IPS-NIHi11 (cell line): ENCODE measurements around the gene PGM2L1.
"Not testable (repeated sequence)": the region's sequence is repeated elsewhere in the genome, so short reads cannot be mapped to it uniquely, and the experiment has no call there.

Source experiments
- DNase-seq: peaks from one replicate; pipeline ENCODE4 v3.0.0; 2012; ENCODE audit warnings: mixed read lengths, low spot score

PGM2L1 gene

GRCh38 chr11:74398244-74399159 is at the start of gene PGM2L1:
TSS of gene PGM2L1 (minus strand) at chr11:74398433. CDS start at chr11:74398161, 272 bp downstream.
- DNase-seq = peak; percentile 92

- no peak for DNase-seq
Observed at GRCh38 chr11:74447720-74448119, 49.5 kb upstream of the PGM2L1 start.

DNA sequence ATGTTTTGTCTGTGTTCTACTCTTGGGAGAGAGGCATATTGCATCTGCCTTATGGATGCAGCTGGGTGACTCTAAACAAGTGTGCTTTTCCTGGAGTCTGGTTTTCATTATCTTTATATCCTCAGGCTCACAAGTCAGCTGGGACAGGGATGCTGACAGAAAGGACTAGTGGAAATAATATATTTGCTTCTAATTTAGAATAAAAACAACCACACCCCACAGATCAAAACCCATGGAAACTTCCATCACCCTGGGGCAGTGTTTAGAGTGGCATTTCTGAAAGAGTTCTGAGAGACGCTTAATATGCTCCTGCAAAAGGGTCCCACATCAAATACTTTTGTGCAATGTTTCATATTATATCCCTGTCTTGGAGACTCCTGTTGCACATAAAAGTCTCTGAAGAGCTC is 48.3 kb upstream of the PGM2L1 start:
- DNase-seq = no peak

GRCh38 chr11:74444173-74444826 is 46.1 kb upstream of the PGM2L1 start:
- no peak for DNase-seq

DNA sequence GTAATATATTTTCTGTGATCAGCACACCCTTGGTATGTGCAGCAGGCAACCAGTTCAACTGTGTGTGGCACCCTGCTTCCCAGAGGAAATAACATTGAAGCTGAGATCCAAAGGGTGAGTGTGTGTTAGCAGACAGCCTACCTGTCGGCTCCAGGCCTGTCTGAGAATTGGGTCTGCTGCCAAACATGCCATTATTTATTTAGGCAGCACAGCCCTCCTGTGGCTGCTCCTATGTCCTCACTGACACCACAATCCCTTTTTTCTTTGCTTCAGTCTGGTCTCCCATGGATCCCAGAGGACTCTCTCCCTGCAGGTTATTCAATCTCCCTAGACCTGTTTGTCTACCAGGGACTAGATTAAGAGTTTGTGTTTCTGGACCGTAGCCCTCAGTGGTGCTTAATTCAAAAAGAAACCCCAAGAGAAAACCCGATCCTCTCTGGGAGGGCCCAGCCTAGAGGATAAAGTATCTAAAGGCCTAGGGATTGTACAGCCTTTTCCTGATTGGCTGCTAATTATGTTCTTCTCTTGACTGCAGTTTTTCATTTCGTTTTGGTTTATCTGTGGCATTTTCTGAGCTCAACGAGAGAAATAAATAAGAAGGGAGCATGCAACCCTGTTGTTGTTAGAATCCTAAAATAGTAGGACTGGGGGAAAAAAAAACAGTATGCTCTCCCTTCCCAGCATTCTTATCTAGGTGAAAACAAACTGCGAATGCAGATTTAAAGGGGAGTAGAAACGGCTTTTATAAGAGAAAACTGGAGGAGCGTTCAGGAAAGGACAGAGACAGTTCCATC is 45.0 kb upstream of the PGM2L1 start:
- peak; percentile 40 for DNase-seq

DNA sequence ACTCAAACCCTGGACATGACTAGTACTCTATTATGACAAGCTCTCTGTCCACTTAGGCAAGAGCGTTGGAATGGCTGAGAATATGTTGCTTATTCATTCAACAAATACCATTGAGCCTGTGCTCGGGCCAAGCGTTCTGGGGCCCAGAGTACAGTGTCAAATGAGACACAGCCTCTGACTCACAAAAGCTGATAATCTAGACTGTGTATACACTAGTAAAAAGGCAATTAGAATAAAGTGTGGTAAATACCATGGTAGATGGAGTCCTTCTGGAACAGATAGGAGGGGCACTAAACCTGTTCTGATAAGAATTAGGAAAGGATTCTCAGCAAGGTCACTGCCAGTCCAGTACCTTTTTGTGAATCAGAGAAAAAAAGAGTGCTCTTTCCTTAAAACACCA is 44.4 kb upstream of the PGM2L1 start:
- DNase-seq = no peak

- DNase-seq = no peak
Observed at GRCh38 chr11:74438681-74439080, 40.4 kb upstream of the PGM2L1 start.

DNA sequence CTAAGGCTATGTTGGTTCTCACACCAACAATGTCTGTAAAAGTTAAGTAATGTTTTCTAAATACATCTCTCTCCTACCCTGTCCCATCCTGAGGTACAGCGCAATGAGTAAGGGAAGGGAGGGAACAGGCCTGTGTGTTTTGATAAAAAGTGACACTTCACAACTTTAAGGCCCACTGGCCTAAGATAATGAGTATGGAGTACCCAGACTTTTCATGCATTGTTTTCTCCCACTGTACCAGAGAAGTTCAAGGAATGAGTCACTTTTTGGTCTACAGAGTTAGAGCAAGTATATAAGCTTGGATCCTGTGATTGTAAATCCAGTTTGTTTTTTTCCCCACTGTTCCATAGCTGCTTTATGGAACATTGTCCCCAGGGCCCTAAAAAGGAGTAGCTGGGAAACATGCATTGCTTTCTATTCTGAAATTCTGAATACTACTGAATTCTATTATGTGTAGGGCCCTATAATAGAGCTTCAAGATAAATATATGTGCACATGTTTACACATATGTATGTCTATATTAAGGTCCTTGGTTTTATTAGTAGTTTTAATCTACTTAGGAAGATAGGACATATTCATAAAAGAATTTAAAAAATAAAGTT is 39.3 kb upstream of the PGM2L1 start:
- no peak for DNase-seq

GRCh38 chr11:74434528-74434927 is 36.3 kb upstream of the PGM2L1 start:
- no peak for DNase-seq

- no peak for DNase-seq
Observed at GRCh38 chr11:74429205-74429604, 31.0 kb upstream of the PGM2L1 start.

DNA sequence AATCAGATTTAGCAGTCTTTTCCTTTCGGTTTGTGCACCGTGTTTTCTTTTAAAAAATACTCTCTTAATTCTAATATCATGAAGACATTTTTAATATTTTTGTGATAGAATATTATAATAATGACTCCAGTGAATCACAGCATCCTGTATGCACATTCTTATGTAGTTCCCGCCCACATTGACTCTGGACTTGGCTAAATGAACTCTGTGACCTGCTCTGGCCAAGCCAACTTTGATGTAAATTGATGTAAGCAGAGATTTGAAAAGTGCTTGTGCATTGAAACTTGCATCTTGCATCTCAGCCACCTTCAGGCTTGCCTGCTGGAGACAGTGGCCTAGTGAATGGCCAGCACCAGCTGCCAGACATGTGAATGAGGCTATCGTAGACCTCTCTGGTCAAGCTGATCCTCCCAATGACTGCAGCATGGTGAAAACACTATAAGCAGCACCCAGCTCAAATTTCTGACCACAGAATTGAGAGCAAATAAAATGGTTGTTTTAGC is 29.2 kb upstream of the PGM2L1 start:
- no peak for DNase-seq

DNA sequence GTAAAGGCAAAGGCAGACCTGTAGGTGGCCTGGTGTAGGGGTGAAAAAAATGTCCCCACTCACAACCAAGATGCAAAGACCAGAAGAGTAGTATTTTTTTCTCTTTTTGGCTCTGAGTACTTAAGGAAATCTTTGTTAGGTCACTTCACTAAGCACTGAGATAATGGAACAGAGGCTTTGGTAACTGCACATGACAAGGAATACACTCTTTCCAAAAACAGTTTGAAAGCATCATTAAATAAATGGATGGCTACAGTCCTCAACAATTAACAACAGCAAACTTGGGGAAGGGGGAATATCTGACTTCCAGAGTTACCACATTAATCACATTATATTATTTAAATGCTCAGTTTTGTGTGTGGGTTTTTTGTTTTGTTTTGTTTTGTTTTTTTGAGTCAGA is 26.9 kb upstream of the PGM2L1 start:
- no peak for DNase-seq

DNA sequence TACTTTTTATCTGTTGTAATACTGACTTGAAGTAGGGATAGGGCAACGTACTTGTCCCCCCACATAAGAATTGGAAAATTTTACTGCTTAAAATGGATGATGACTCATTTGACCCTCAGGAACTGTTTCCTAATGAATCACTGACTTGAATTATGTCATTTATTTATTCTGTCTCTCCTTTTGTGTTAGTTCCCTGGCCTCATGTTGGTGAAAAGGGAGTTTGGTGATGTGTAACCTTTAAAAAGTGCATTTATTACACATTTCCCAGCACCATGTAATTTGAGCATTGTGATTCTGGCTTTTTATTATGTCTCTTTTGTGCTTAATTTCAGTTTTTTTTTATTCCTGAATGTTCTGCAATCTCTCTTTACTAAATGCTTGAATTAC is 20.3 kb upstream of the PGM2L1 start:
- no peak for DNase-seq

DNA sequence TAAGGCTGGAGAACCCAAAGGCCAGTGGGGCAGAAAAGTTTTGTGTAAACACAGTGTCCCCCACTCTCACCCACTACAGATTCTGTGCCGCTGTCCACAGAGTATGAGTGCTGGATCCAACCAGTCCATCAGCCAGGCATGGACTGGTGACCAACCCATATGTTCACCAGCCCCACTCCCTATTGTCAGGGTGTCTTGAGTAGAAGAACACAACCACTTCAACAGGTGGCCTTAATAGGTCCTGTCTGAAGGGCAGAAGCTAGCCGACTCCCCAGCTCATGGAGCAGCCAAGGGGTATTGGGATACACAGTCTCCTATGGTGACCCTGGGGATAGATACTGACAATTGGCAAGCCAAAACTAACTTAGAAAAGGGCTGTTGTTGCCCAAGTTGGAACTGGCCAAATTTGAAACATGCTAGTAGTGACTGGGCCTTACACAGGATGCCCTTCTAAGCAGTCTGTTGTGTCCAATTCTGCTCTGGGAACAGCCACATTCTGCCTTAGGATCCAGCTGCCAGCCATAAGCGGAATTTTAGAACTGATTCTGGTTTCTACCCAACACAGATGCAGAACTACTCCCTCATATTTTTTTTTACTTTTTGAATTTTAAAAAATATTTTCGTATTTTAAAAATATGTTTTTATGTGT is 19.8 kb upstream of the PGM2L1 start:
- DNase-seq = peak; percentile 22

DNA sequence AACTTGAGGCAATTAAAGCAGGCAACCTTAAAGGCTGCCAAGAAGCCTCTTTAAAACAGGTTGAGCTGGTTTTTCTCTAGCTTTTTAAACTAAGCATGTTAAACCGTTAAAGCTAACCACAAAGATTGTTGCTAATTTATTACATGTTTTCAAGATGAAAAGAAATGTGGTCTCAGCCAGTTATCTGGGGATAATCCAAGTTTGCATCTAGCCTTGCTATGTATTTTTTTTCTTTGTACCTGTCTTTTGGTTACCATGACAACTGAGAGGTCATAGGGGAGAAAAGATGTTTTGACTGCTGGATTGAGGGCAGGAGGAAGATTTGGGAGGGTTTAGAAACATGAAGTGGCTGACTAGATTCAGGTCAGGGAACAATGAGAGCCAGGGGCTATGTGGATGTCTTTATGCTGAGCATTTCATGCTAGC is 19.2 kb upstream of the PGM2L1 start:
- DNase-seq = peak; percentile 25

- not testable (repeated sequence) for DNase-seq
Observed at GRCh38 chr11:74416974-74417373, 18.7 kb upstream of the PGM2L1 start.

- no peak for DNase-seq
Observed at GRCh38 chr11:74412733-74413359, 14.6 kb upstream of the PGM2L1 start.

- DNase-seq = no peak
Observed at GRCh38 chr11:74412321-74412720, 14.1 kb upstream of the PGM2L1 start.

DNA sequence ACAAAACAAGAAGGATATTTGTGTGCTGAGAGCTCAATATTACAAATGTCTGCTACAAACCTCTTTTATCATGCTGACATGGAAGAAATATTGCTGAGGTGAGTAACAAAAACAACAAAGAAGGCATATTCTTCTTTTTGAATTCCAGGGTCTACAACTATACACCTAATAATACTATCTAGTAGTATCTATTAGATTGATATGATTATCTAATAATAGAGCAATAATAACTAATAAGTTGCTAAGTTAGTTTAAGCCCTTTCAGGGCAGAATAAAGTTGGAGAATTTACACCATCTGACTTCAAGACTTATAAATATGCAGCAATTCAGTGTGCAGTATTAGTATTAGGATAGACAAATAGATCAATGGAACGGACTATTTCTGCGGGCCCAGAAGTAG is 11.4 kb upstream of the PGM2L1 start:
- DNase-seq = no peak

GRCh38 chr11:74403607-74404321 is 5.5 kb upstream of the PGM2L1 start:
- no peak for DNase-seq
